ENCODE results near the gene ATF7. TPM values are rescaled to one million over a fixed set of nuclear protein-coding genes. Genes with fewer than 3 reads are reported as not detected.

The ATF7 gene
- total and polyA plus RNA-seq, 9 of the 15 experiments (the other 6 are each of a cell fraction or from before 2014, with no cell fraction given), result 10.6 to 30.4 (median 20.7) TPM

DNA sequence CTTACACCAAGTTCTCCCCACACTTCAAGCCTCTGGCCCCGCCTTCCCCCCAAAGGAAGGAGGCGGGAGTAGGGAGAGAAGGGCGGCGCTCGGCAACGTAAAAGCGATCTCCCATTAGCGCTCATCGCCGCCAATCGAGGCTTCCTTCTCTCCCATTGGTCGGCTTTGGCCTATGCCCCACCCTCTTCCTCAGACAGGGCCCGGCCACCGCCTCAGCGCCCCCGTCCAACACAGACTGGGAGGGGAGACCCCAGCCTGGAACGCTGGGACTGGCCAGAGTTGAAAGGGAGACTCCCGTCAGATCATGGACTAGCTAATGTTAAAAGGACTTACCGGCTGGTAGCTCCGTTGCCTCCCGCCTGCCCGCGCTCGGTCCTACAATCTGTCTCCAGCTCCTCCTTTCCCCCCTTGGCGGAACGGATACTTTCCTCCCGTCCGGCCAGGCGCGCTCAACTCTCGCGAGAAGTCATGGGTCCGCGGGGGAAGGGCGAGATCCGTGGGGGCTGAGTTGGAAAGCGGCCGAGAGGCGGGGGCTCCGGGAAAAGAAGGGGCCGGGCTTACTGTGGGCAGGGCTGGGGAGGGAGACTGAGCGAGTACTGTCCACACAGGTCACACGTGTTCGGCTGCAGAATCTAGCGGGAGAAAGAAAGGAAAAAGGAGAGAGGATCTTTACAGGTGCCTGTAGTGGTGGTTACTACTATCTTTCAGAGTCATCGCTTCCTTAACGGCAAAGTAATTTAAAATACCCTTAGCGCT lies at the start of gene ATF7 (continued):
- TF ChIP-seq TSC22D4 (tag; IDR thresholded peaks at IDR 0.05) (no peak), RAD21 (CRISPR knock-in tag; conservative IDR thresholded peaks at IDR 0.05 in 1 of 2, IDR thresholded peaks at IDR 0.05 in 1 of 2) (no peak), GATAD2B (IDR thresholded peaks at IDR 0.05; ENCODE audit: borderline replicate concordance) (no peak; the same call in 1 of the 2 replicates), ZNF778 (CRISPR knock-in tag; IDR thresholded peaks at IDR 0.05) (no peak), PRMT5 (CRISPR knock-in tag; IDR thresholded peaks at IDR 0.05) (no peak), NFIX (CRISPR knock-in tag; IDR thresholded peaks at IDR 0.05; ENCODE audit: low read depth) (no peak), SUPT5H (IDR thresholded peaks at IDR 0.05) (peak; percentile 84), NUFIP1 (IDR thresholded peaks at IDR 0.05; ENCODE audit: partially characterized antibody) (peak; percentile 93), ZNF347 (CRISPR knock-in tag; IDR thresholded peaks at IDR 0.05; ENCODE audit: low read depth) (no peak), ZNF23 (CRISPR knock-in tag; IDR thresholded peaks at IDR 0.05) (no peak), FOS (IDR thresholded peaks at IDR 0.05; ENCODE audit: extremely low read depth, insufficient read length) (peak; percentile 94), CBX8 (IDR thresholded peaks at IDR 0.05; ENCODE audit: borderline replicate concordance, extremely low read depth, low read depth, low read length, poor library complexity, severe bottlenecking) (no peak), PCBP2 (IDR thresholded peaks at IDR 0.05; ENCODE audit: low read depth, low read length, poor library complexity, severe bottlenecking) (no peak), PPARD (CRISPR knock-in tag; IDR thresholded peaks at IDR 0.05) (no peak), RBM22 (IDR thresholded peaks at IDR 0.05; ENCODE audit: low read depth, low read length, poor library complexity, severe bottlenecking) (no peak), CHD4 (IDR thresholded peaks at IDR 0.05; ENCODE audit: insufficient read depth, insufficient replicate concordance, low read depth, low read length, poor library complexity, severe bottlenecking) (no peak)
- TF ChIP-seq, protein P1, sequence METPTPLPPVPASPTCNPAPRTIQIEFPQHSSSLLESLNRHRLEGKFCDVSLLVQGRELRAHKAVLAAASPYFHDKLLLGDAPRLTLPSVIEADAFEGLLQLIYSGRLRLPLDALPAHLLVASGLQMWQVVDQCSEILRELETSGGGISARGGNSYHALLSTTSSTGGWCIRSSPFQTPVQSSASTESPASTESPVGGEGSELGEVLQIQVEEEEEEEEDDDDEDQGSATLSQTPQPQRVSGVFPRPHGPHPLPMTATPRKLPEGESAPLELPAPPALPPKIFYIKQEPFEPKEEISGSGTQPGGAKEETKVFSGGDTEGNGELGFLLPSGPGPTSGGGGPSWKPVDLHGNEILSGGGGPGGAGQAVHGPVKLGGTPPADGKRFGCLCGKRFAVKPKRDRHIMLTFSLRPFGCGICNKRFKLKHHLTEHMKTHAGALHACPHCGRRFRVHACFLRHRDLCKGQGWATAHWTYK (CRISPR knock-in tag; IDR thresholded peaks at IDR 0.05), result no peak; the same call in 1 of the 2 replicates
- TF ChIP-seq, protein P2, sequence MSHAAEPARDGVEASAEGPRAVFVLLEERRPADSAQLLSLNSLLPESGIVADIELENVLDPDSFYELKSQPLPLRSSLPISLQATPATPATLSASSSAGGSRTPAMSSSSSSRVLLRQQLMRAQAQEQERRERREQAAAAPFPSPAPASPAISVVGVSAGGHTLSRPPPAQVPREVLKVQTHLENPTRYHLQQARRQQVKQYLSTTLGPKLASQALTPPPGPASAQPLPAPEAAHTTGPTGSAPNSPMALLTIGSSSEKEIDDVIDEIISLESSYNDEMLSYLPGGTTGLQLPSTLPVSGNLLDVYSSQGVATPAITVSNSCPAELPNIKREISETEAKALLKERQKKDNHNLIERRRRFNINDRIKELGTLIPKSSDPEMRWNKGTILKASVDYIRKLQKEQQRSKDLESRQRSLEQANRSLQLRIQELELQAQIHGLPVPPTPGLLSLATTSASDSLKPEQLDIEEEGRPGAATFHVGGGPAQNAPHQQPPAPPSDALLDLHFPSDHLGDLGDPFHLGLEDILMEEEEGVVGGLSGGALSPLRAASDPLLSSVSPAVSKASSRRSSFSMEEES (CRISPR knock-in tag; IDR thresholded peaks at IDR 0.05), result no peak
- TF ChIP-seq, protein P3, sequence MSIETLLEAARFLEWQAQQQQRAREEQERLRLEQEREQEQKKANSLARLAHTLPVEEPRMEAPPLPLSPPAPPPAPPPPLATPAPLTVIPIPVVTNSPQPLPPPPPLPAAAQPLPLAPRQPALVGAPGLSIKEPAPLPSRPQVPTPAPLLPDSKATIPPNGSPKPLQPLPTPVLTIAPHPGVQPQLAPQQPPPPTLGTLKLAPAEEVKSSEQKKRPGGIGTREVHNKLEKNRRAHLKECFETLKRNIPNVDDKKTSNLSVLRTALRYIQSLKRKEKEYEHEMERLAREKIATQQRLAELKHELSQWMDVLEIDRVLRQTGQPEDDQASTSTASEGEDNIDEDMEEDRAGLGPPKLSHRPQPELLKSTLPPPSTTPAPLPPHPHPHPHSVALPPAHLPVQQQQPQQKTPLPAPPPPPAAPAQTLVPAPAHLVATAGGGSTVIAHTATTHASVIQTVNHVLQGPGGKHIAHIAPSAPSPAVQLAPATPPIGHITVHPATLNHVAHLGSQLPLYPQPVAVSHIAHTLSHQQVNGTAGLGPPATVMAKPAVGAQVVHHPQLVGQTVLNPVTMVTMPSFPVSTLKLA (conservative IDR thresholded peaks at IDR 0.05), result peak; percentile 92 to 95
- TF ChIP-seq, protein P4, sequence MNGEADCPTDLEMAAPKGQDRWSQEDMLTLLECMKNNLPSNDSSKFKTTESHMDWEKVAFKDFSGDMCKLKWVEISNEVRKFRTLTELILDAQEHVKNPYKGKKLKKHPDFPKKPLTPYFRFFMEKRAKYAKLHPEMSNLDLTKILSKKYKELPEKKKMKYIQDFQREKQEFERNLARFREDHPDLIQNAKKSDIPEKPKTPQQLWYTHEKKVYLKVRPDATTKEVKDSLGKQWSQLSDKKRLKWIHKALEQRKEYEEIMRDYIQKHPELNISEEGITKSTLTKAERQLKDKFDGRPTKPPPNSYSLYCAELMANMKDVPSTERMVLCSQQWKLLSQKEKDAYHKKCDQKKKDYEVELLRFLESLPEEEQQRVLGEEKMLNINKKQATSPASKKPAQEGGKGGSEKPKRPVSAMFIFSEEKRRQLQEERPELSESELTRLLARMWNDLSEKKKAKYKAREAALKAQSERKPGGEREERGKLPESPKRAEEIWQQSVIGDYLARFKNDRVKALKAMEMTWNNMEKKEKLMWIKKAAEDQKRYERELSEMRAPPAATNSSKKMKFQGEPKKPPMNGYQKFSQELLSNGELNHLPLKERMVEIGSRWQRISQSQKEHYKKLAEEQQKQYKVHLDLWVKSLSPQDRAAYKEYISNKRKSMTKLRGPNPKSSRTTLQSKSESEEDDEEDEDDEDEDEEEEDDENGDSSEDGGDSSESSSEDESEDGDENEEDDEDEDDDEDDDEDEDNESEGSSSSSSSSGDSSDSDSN (IDR thresholded peaks at IDR 0.05; ENCODE audit: borderline replicate concordance in 1 of 2, low read depth in 2 of 2, low read length in 2 of 2), result no peak

Data from K562 (cell line).